A549 (cell line): ENCODE measurements around the gene LCE1A. TPM values are rescaled to one million over a fixed set of nuclear protein-coding genes. Genes with fewer than 3 reads are reported as not detected.

Source experiments
- ATAC-seq, 2 experiments: fragments of 200-7000 bp in 1 of 2; fragments of >200 bp in 1 of 2; cut with Nextera tagmentation in 1 of 2; cut with Tn5 transposase in 1 of 2; 3 replicates each; pipeline versions ENCODE4 v1.8.0 to v1.9.1; 2018 to 2020; ENCODE audit warnings: mild to moderate bottlenecking in 1 of 2, moderate library complexity in 1 of 2
- CTCF ChIA-PET: fragments of 300-600 bp; sonication (Branson Sonifier 250); formaldehyde crosslinking; extraction: SDS; loops from one replicate; lab custom pipeline; 2021; ENCODE audit warnings: antibody characterized with exemption, inconsistent platforms; lab: Yijun Ruan, JAX
- POLR2A ChIA-PET: fragments of 350-600 bp; formaldehyde crosslinking; extraction: SDS; loops from one replicate; lab custom pipeline; 2021; ENCODE audit warnings: antibody characterized with exemption, inconsistent platforms; lab: Yijun Ruan, JAX
- DNase-seq, 2 experiments: peaks; one replicate each; pipeline versions ENCODE4 v3.0.0 to v3.0.0-alpha.2; 2011 to 2016; ENCODE audit warnings: low read depth in 1 of 2, low spot score in 1 of 2
- FAIRE-seq: peaks from 2 replicates; lab custom pipeline; 2011; peaks lifted over from hg19 to GRCh38; lab: Jason Lieb, UNC
- H3K27ac ChIP-seq, 2 experiments: fragments of >200 bp; sonication (Bioruptor Twin); formaldehyde crosslinking; 3 replicates each; pipeline ENCODE4 v1.5.1; 2016 to 2017
- H3K4me1 ChIP-seq: fragments of >200 bp; sonication (Bioruptor Twin); formaldehyde crosslinking; 3 replicates; pipeline ENCODE4 v1.6.1; 2016
- H3K4me2 ChIP-seq: fragments of >200 bp; sonication (Bioruptor Twin); formaldehyde crosslinking; 3 replicates; pipeline ENCODE4 v1.6.1; 2016
- H3K4me3 ChIP-seq: fragments of >200 bp; sonication (Bioruptor Twin); formaldehyde crosslinking; 3 replicates; pipeline ENCODE4 v1.5.1; 2016
- H3K9me3 ChIP-seq: fragments of >200 bp; sonication (Bioruptor Twin); formaldehyde crosslinking; 3 replicates; pipeline ENCODE4 v1.6.1; 2016
- ESRRA ChIP-seq: fragments of 150-350 bp; IDR thresholded peaks from 2 replicates; pipeline ENCODE4 v1.6.1; 2014; ENCODE audit warnings: mild to moderate bottlenecking, low read length, borderline replicate concordance
- HOXB13 ChIP-seq: fragments of 250-450 bp; sonication (Bioruptor Pico); IDR thresholded peaks from 2 replicates; pipeline ENCODE4 v1.5.0; 2020; ENCODE audit warnings: low read depth, mild to moderate bottlenecking, moderate library complexity
- JUN ChIP-seq, 2 experiments: fragments of >200 bp; sonication (Bioruptor Twin); formaldehyde crosslinking; IDR thresholded peaks; 2 replicates in 1 of 2; 3 replicates in 1 of 2; pipeline ENCODE4 v1.6.1; 2016 to 2017
- JUNB ChIP-seq: fragments of >200 bp; sonication (Bioruptor Twin); formaldehyde crosslinking; IDR thresholded peaks from 2 replicates; pipeline ENCODE4 v1.6.1; 2016
- NPAS2 ChIP-seq: fragments of 250-450 bp; sonication (Bioruptor Pico); IDR thresholded peaks from 2 replicates; pipeline ENCODE4 v1.8.0; 2022; ENCODE audit warnings: mild to moderate bottlenecking, moderate library complexity, borderline replicate concordance
- POLR2A ChIP-seq: IDR thresholded peaks from 2 replicates; pipeline ENCODE4 v1.6.1; 2012; ENCODE audit warnings: mild to moderate bottlenecking, low read length
- RAD21 ChIP-seq, 2 experiments: fragments of >200 bp in 1 of 2; sonication (Bioruptor Twin) in 1 of 2; formaldehyde crosslinking in 1 of 2; IDR thresholded peaks in 1 of 2; conservative IDR thresholded peaks in 1 of 2; 2 replicates in 1 of 2; 3 replicates in 1 of 2; pipeline ENCODE4 v1.6.1; 2012 to 2018; ENCODE audit warnings: inconsistent platforms in 1 of 2
- RARB ChIP-seq: fragments of 250-450 bp; sonication (Bioruptor Pico); IDR thresholded peaks from 2 replicates; pipeline ENCODE4 v1.8.0; 2021; ENCODE audit warnings: mild to moderate bottlenecking, moderate library complexity
- ZSCAN20 ChIP-seq: fragments of 250-450 bp; sonication (Bioruptor Pico); IDR thresholded peaks from 2 replicates; pipeline ENCODE4 v1.8.0; 2022; ENCODE audit warnings: mild to moderate bottlenecking, moderate library complexity
- WGBS: methylation state at CpG from one replicate; pipeline ENCODE4 v1.1.6; 2017; ENCODE audit errors: missing lambda C conversion rate; 5-methylcytosine and 5-hydroxymethylcytosine counted together
- polyA minus RNA-seq: library from RNA; depleted of rRNA, polyadenylated mRNA; stranded (reverse); fragments of >200 nt; gene quantifications from 2 replicates; pipeline ENCODE4 v1.2.3, GENCODE V29; 2011; rRNA and poly(A)+ RNA removed
- polyA plus RNA-seq, 4 experiments: library from polyadenylated mRNA; depleted of rRNA in 3 of 4; stranded (reverse); fragments of >200 nt; fragmentation: RNase III in 1 of 4; extraction: RNeasy Plus Mini Kit Qiagen cat#74134 plus additional on column Dnase treatment in 1 of 4; gene quantifications; 2 replicates in 3 of 4; 3 replicates in 1 of 4; pipeline ENCODE4 v1.2.3, GENCODE V29; 2011 to 2017
- TF ChIP-seq, protein P1 (sequence below): fragments of 200-600 bp; sonication (generic); IDR thresholded peaks from 2 replicates; pipeline ENCODE4 v1.6.1; 2016; ENCODE audit warnings: antibody characterized with exemption, mild to moderate bottlenecking, moderate library complexity
- TF ChIP-seq, protein P2 (sequence below): IDR thresholded peaks from 2 replicates; pipeline ENCODE4 v1.6.1; 2012
- TF ChIP-seq, protein P3 (sequence below): fragments of 150-350 bp; IDR thresholded peaks from 2 replicates; pipeline ENCODE4 v1.6.1; 2014; ENCODE audit warnings: low read depth, mild to moderate bottlenecking, low read length
- TF ChIP-seq, protein P4 (sequence below): fragments of >200 bp; sonication (Bioruptor Twin); formaldehyde crosslinking; IDR thresholded peaks from 3 replicates; pipeline ENCODE4 v1.5.1; 2016
- TF ChIP-seq, protein P5 (sequence below): IDR thresholded peaks from 2 replicates; pipeline ENCODE4 v1.6.1; 2012; ENCODE audit warnings: low read depth, borderline replicate concordance

LCE1A gene
- polyA plus RNA-seq (2011; rRNA removed): not detected in 2 replicates
- not detected in 2 replicates for polyA plus RNA-seq (2012; cell fraction: cytosol; rRNA removed)
- not detected in 2 replicates for polyA plus RNA-seq (2012; cell fraction: nucleus; rRNA removed)
- polyA plus RNA-seq (2017; fragmentation: RNase III; extraction: RNeasy Plus Mini Kit Qiagen cat#74134 plus additional on column Dnase treatment): not detected in 3 replicates
- polyA minus RNA-seq: not detected in 2 replicates

GRCh38 chr1:152827173-152827572 lies at the start of gene LCE1A:
LCE1A (plus strand) TSS chr1:152827473; CDS start chr1:152827473, 0 bp downstream.
- ATAC-seq (no peak), FAIRE-seq (no peak), DNase-seq (no peak)
- 0% methylated on average over 2 of the region's 2 CpGs for WGBS
- no peaks in the 10 kb centered on the region for H3K9me3 ChIP-seq
- H3K4me2 ChIP-seq: no peak within 1 kb of the TSS
- no peak within 1 kb of the TSS for H3K27ac ChIP-seq
- POLR2A ChIA-PET: no interaction called here
- TF ChIP-seq, protein P1, sequence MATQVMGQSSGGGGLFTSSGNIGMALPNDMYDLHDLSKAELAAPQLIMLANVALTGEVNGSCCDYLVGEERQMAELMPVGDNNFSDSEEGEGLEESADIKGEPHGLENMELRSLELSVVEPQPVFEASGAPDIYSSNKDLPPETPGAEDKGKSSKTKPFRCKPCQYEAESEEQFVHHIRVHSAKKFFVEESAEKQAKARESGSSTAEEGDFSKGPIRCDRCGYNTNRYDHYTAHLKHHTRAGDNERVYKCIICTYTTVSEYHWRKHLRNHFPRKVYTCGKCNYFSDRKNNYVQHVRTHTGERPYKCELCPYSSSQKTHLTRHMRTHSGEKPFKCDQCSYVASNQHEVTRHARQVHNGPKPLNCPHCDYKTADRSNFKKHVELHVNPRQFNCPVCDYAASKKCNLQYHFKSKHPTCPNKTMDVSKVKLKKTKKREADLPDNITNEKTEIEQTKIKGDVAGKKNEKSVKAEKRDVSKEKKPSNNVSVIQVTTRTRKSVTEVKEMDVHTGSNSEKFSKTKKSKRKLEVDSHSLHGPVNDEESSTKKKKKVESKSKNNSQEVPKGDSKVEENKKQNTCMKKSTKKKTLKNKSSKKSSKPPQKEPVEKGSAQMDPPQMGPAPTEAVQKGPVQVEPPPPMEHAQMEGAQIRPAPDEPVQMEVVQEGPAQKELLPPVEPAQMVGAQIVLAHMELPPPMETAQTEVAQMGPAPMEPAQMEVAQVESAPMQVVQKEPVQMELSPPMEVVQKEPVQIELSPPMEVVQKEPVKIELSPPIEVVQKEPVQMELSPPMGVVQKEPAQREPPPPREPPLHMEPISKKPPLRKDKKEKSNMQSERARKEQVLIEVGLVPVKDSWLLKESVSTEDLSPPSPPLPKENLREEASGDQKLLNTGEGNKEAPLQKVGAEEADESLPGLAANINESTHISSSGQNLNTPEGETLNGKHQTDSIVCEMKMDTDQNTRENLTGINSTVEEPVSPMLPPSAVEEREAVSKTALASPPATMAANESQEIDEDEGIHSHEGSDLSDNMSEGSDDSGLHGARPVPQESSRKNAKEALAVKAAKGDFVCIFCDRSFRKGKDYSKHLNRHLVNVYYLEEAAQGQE: no peak
- TF ChIP-seq RARB (CRISPR knock-in tag) (no peak), ESRRA (no peak), HOXB13 (CRISPR knock-in tag) (no peak), ZSCAN20 (CRISPR knock-in tag) (no peak), JUNB (no peak)
- TF ChIP-seq, protein P2, sequence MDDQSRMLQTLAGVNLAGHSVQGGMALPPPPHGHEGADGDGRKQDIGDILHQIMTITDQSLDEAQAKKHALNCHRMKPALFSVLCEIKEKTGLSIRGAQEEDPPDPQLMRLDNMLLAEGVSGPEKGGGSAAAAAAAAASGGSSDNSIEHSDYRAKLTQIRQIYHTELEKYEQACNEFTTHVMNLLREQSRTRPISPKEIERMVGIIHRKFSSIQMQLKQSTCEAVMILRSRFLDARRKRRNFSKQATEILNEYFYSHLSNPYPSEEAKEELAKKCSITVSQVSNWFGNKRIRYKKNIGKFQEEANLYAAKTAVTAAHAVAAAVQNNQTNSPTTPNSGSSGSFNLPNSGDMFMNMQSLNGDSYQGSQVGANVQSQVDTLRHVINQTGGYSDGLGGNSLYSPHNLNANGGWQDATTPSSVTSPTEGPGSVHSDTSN: no peak
- TF ChIP-seq, protein P3, sequence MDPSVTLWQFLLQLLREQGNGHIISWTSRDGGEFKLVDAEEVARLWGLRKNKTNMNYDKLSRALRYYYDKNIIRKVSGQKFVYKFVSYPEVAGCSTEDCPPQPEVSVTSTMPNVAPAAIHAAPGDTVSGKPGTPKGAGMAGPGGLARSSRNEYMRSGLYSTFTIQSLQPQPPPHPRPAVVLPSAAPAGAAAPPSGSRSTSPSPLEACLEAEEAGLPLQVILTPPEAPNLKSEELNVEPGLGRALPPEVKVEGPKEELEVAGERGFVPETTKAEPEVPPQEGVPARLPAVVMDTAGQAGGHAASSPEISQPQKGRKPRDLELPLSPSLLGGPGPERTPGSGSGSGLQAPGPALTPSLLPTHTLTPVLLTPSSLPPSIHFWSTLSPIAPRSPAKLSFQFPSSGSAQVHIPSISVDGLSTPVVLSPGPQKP: no peak
- CTCF ChIA-PET: interaction anchor here (0.7 kb wide), 1 partner anchor 16 kb away, joined by 3 read pairs; no protein-coding TSS in a partner anchor
- H3K4me1 ChIP-seq: no peaks in the 10 kb centered on the region
- H3K4me3 ChIP-seq: no peak within 1 kb of the TSS

DNA sequence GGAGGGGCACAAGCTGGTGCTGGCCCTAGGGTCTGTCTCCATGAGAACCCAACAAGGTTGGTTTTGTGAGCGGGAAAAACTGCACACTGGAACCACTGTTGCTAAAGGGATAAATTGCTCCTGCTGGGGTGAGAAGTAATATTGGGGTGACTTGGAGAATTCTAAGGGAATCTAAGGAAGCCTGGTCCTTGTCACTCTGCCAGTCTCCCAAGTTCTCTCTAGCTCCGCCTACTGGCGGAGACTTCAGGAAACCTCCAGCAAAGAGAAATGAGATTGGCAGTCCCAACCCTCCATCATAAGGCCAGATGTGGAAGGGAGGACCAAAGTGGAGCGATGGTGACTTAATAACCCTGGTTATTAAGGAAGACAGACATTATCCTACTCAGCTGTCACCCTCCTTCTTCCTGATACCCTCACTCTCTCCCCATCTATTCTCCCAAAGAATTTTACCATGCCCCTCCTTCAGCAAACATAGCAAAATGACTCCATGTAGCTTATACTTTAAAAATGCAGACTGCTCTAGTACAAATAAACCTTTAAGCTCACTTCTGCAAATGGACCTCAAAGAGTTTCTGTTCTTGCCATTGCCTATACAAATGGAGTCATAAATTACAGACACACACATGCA lies 49.6 kb upstream of the LCE1A start:
- TF ChIP-seq JUN (IDR thresholded peaks at IDR 0.05) (no peak), RAD21 (conservative IDR thresholded peaks at IDR 0.05 in 1 of 2, IDR thresholded peaks at IDR 0.05 in 1 of 2) (0 out of 5 replicates have a peak, but pooled peaks of 1 of the 2 experiments have one; percentile 11)
- TF ChIP-seq, protein P4, sequence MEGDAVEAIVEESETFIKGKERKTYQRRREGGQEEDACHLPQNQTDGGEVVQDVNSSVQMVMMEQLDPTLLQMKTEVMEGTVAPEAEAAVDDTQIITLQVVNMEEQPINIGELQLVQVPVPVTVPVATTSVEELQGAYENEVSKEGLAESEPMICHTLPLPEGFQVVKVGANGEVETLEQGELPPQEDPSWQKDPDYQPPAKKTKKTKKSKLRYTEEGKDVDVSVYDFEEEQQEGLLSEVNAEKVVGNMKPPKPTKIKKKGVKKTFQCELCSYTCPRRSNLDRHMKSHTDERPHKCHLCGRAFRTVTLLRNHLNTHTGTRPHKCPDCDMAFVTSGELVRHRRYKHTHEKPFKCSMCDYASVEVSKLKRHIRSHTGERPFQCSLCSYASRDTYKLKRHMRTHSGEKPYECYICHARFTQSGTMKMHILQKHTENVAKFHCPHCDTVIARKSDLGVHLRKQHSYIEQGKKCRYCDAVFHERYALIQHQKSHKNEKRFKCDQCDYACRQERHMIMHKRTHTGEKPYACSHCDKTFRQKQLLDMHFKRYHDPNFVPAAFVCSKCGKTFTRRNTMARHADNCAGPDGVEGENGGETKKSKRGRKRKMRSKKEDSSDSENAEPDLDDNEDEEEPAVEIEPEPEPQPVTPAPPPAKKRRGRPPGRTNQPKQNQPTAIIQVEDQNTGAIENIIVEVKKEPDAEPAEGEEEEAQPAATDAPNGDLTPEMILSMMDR: 0 out of 3 replicates have a peak, but pooled peaks have one; percentile 24
- FAIRE-seq: no peak
- Histone ChIP-seq H3K27ac (no peak overlapping the region), H3K4me2 (no peak overlapping the region), H3K4me3 (no peak overlapping the region), H3K4me1 (no peaks in the 10 kb centered on the region), H3K9me3 (no peaks in the 10 kb centered on the region)
- POLR2A ChIA-PET: no interaction called here
- ATAC-seq: peak in 1 of 2 experiments; percentile 70; a peak in 3 of 6 replicates
- peak in 1 of 2 experiments; percentile 48 for DNase-seq
- CTCF ChIA-PET: interaction anchor here (0.8 to 1.3 kb wide), 5 partner anchors 10 to 58 kb away, joined by 3 to 4 read pairs (median 3); a partner anchor contains a TSS
- WGBS: 24% methylated on average over 4 of the region's 4 CpGs

GRCh38 chr1:152783095-152783494 lies 44.2 kb upstream of the LCE1A start:
- ChIA-PET POLR2A (no interaction called here), CTCF (no interaction called here)
- Histone ChIP-seq H3K4me3 (no peak overlapping the region), H3K9me3 (no peaks in the 10 kb centered on the region), H3K4me1 (no peaks in the 10 kb centered on the region), H3K27ac (no peak overlapping the region), H3K4me2 (no peak overlapping the region)
- ATAC-seq (no peak), DNase-seq (no peak), FAIRE-seq (no peak)
- 31% methylated on average over 2 of the region's 2 CpGs for WGBS
- TF ChIP-seq RAD21 (conservative IDR thresholded peaks at IDR 0.05 in 1 of 2, IDR thresholded peaks at IDR 0.05 in 1 of 2) (no peak), NPAS2 (CRISPR knock-in tag) (no peak), POLR2A (no peak), JUN (IDR thresholded peaks at IDR 0.05) (no peak)
- TF ChIP-seq, protein P5, sequence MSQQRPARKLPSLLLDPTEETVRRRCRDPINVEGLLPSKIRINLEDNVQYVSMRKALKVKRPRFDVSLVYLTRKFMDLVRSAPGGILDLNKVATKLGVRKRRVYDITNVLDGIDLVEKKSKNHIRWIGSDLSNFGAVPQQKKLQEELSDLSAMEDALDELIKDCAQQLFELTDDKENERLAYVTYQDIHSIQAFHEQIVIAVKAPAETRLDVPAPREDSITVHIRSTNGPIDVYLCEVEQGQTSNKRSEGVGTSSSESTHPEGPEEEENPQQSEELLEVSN: no peak
